GM23338 (cell line): ENCODE results near the gene PLEKHB1. TPM values are rescaled to one million over a fixed set of nuclear protein-coding genes. Genes with fewer than 3 reads are reported as not detected.

ENCODE experiments used
- ATAC-seq: fragments of 200-7000 bp; cut with Tn5 transposase; 3 replicates; pipeline ENCODE4 v1.9.1; 2020
- DNase-seq: peaks from one replicate; pipeline ENCODE4 v3.0.0-alpha.2; 2015; ENCODE audit warnings: low spot score
- H2AFZ ChIP-seq: fragments of 200-600 bp; sonication (generic); 2 replicates; pipeline ENCODE4 v1.8.0; 2016; ENCODE audit warnings: antibody characterized with exemption, mild to moderate bottlenecking, moderate library complexity
- H3F3A ChIP-seq: fragments of 200-600 bp; sonication (generic); replicated peaks from 2 replicates; pipeline ENCODE4 v1.8.0; 2017; ENCODE audit warnings: antibody characterized with exemption, mixed run types, low read depth
- H3K27ac ChIP-seq: fragments of 200-600 bp; sonication (generic); 2 replicates; pipeline ENCODE4 v1.6.1; 2016; ENCODE audit warnings: low read depth
- H3K27me3 ChIP-seq: fragments of 200-600 bp; sonication (generic); 2 replicates; pipeline ENCODE4 v1.8.0; 2016; ENCODE audit warnings: mild to moderate bottlenecking, mixed run types, moderate library complexity; ENCODE audit not compliant: insufficient read depth
- H3K36me3 ChIP-seq: fragments of 200-600 bp; sonication (generic); 2 replicates; pipeline ENCODE4 v1.8.0; 2016; ENCODE audit warnings: mild to moderate bottlenecking; ENCODE audit not compliant: insufficient read depth
- H3K4me1 ChIP-seq: fragments of 200-600 bp; sonication (generic); 2 replicates; pipeline ENCODE4 v1.8.0; 2016; ENCODE audit warnings: mild to moderate bottlenecking, moderate library complexity; ENCODE audit not compliant: insufficient read depth
- H3K4me2 ChIP-seq: fragments of 200-600 bp; sonication (generic); 2 replicates; pipeline ENCODE4 v1.7.1; 2017; ENCODE audit warnings: mixed run types
- H3K4me3 ChIP-seq: fragments of 200-600 bp; sonication (generic); 2 replicates; pipeline ENCODE4 v1.6.1; 2016; ENCODE audit warnings: mixed run types
- H3K79me2 ChIP-seq: fragments of 200-600 bp; sonication (generic); replicated peaks from 2 replicates; pipeline ENCODE4 v1.8.0; 2017; ENCODE audit warnings: mild to moderate bottlenecking; ENCODE audit not compliant: insufficient read depth
- H3K9me2 ChIP-seq: fragments of 200-600 bp; sonication (generic); 2 replicates; pipeline ENCODE4 v1.8.0; 2017; ENCODE audit not compliant: insufficient read depth
- H4K20me1 ChIP-seq: fragments of 200-600 bp; sonication (generic); replicated peaks from 2 replicates; pipeline ENCODE4 v1.8.0; 2017; ENCODE audit warnings: mild to moderate bottlenecking; ENCODE audit not compliant: insufficient read depth
- H3K27ac Mint-ChIP-seq: 2 replicates; pipeline ENCODE4 v1.8.0; 2020; ENCODE audit warnings: inconsistent platforms, mild to moderate bottlenecking, moderate library complexity, mixed read lengths
- H3K27me3 Mint-ChIP-seq: 3 replicates; pipeline ENCODE4 v1.8.0; 2022; ENCODE audit warnings: low read depth, mild to moderate bottlenecking, moderate library complexity, mixed read lengths, inconsistent platforms; ENCODE audit not compliant: insufficient read depth, poor library complexity
- H3K36me3 Mint-ChIP-seq: 3 replicates; pipeline ENCODE4 v1.8.0; 2021; ENCODE audit warnings: low read depth, mild to moderate bottlenecking, inconsistent platforms, moderate library complexity, mixed read lengths
- H3K4me1 Mint-ChIP-seq: 3 replicates; pipeline ENCODE4 v1.8.0; 2020; ENCODE audit warnings: mild to moderate bottlenecking, inconsistent platforms, mixed read lengths
- H3K4me3 Mint-ChIP-seq: 3 replicates; pipeline ENCODE4 v1.8.0; 2021; ENCODE audit warnings: moderate library complexity, mild to moderate bottlenecking, inconsistent platforms, mixed read lengths
- H3K9me3 Mint-ChIP-seq: 3 replicates; pipeline ENCODE4 v1.8.0; 2020; ENCODE audit warnings: moderate library complexity, mild to moderate bottlenecking, inconsistent platforms, mixed read lengths
- CREB1 ChIP-seq: fragments of 250-450 bp; sonication (Bioruptor Pico); IDR thresholded peaks from 2 replicates; pipeline ENCODE4 v1.5.0; 2020; ENCODE audit warnings: low read depth, mild to moderate bottlenecking, moderate library complexity
- NANOG ChIP-seq: IDR thresholded peaks from 2 replicates; pipeline ENCODE4 v1.6.1; 2016; ENCODE audit warnings: antibody characterized with exemption, borderline replicate concordance
- POLR2AphosphoS5 ChIP-seq: IDR thresholded peaks from 2 replicates; pipeline ENCODE4 v1.6.1; 2016; ENCODE audit warnings: antibody characterized with exemption, low read depth
- ZNF114 ChIP-seq: fragments of 250-450 bp; sonication (Bioruptor Pico); IDR thresholded peaks from 2 replicates; pipeline ENCODE4 v1.5.0; 2020; ENCODE audit warnings: mild to moderate bottlenecking, moderate library complexity
- ZNF331 ChIP-seq: fragments of 250-450 bp; sonication (Bioruptor Pico); IDR thresholded peaks from 2 replicates; pipeline ENCODE4 v1.5.0; 2020; ENCODE audit warnings: low read depth, mild to moderate bottlenecking, moderate library complexity
- polyA plus RNA-seq: library from polyadenylated mRNA; unstranded; fragments of >200 nt; fragmentation: Nextera tagmentation; extraction: Ambion mirVana; gene quantifications from 2 replicates; pipeline ENCODE4 v1.2.1, GENCODE V29; 2016
- total RNA-seq: library from RNA; depleted of rRNA; stranded (reverse); fragments of >200 nt; shearing (Covaris generic); gene quantifications from 2 replicates; pipeline ENCODE4 v1.2.3, GENCODE V29; 2014; rRNA removed
- TF ChIP-seq, protein P1 (sequence below), 2 experiments: fragments of 200-600 bp in 1 of 2; sonication (generic) in 1 of 2; conservative IDR thresholded peaks; 2 replicates each; pipeline versions ENCODE4 v1.5.1 to v1.6.1; 2016 to 2017; ENCODE audit warnings: antibody characterized with exemption in 2 of 2, low read depth in 2 of 2, mild to moderate bottlenecking in 2 of 2, moderate library complexity in 1 of 2
- TF ChIP-seq, protein P2 (sequence below): IDR thresholded peaks from one replicate; pipeline ENCODE4 v1.6.1; 2018; ENCODE audit warnings: antibody characterized with exemption; ENCODE audit not compliant: unreplicated experiment
- TF ChIP-seq, protein P3 (sequence below): IDR thresholded peaks from 2 replicates; pipeline ENCODE4 v1.6.1; 2016; ENCODE audit warnings: antibody characterized with exemption

Gene PLEKHB1
- total and polyA plus RNA-seq, 2 experiments from 2014 or later, result 20.1 to 20.8 TPM

DNA sequence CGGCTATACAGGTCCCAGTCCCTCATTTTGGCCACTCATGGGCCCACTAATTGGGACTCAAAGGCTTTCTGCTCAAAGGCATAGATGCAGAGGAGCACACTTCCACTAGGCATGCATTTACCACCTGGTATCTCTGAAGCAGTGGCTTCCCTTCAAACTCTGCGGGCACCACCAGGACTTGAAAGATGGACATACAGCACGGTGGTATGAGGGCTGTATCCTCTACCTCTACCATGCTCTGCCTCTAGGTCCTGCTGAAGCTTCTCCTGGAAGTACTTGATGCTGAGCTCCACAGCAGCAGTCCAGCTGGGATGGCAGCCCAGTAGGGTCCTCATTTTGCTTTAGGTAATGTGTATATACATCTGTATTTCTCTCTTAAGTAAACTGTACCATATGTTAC, 64.6 kb downstream of the PLEKHB1 start:
- H3K4me3 ChIP-seq, result no peak overlapping the region
- H4K20me1 ChIP-seq, result no peaks in the 10 kb centered on the region; the same call in none of the 2 replicates
- TF ChIP-seq NANOG (no peak), CREB1 (CRISPR knock-in tag) (no peak), POLR2AphosphoS5 (no peak), ZNF114 (CRISPR knock-in tag) (no peak), ZNF331 (CRISPR knock-in tag) (no peak)
- TF ChIP-seq, protein P1, sequence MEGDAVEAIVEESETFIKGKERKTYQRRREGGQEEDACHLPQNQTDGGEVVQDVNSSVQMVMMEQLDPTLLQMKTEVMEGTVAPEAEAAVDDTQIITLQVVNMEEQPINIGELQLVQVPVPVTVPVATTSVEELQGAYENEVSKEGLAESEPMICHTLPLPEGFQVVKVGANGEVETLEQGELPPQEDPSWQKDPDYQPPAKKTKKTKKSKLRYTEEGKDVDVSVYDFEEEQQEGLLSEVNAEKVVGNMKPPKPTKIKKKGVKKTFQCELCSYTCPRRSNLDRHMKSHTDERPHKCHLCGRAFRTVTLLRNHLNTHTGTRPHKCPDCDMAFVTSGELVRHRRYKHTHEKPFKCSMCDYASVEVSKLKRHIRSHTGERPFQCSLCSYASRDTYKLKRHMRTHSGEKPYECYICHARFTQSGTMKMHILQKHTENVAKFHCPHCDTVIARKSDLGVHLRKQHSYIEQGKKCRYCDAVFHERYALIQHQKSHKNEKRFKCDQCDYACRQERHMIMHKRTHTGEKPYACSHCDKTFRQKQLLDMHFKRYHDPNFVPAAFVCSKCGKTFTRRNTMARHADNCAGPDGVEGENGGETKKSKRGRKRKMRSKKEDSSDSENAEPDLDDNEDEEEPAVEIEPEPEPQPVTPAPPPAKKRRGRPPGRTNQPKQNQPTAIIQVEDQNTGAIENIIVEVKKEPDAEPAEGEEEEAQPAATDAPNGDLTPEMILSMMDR (conservative IDR thresholded peaks at IDR 0.05; ENCODE audit: low read depth in 2 of 2), result no peak
- TF ChIP-seq, protein P2, sequence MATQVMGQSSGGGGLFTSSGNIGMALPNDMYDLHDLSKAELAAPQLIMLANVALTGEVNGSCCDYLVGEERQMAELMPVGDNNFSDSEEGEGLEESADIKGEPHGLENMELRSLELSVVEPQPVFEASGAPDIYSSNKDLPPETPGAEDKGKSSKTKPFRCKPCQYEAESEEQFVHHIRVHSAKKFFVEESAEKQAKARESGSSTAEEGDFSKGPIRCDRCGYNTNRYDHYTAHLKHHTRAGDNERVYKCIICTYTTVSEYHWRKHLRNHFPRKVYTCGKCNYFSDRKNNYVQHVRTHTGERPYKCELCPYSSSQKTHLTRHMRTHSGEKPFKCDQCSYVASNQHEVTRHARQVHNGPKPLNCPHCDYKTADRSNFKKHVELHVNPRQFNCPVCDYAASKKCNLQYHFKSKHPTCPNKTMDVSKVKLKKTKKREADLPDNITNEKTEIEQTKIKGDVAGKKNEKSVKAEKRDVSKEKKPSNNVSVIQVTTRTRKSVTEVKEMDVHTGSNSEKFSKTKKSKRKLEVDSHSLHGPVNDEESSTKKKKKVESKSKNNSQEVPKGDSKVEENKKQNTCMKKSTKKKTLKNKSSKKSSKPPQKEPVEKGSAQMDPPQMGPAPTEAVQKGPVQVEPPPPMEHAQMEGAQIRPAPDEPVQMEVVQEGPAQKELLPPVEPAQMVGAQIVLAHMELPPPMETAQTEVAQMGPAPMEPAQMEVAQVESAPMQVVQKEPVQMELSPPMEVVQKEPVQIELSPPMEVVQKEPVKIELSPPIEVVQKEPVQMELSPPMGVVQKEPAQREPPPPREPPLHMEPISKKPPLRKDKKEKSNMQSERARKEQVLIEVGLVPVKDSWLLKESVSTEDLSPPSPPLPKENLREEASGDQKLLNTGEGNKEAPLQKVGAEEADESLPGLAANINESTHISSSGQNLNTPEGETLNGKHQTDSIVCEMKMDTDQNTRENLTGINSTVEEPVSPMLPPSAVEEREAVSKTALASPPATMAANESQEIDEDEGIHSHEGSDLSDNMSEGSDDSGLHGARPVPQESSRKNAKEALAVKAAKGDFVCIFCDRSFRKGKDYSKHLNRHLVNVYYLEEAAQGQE, result no peak
- TF ChIP-seq, protein P3, sequence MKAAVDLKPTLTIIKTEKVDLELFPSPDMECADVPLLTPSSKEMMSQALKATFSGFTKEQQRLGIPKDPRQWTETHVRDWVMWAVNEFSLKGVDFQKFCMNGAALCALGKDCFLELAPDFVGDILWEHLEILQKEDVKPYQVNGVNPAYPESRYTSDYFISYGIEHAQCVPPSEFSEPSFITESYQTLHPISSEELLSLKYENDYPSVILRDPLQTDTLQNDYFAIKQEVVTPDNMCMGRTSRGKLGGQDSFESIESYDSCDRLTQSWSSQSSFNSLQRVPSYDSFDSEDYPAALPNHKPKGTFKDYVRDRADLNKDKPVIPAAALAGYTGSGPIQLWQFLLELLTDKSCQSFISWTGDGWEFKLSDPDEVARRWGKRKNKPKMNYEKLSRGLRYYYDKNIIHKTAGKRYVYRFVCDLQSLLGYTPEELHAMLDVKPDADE, result no peak
- no peaks in the 10 kb centered on the region for H3K4me1 Mint-ChIP-seq
- peaks cover 10% of the 10 kb centered on the region; the same call in 2 of the 3 replicates for H3K36me3 Mint-ChIP-seq
- no peak overlapping the region for H2AFZ ChIP-seq
- no peak overlapping the region for H3K27ac Mint-ChIP-seq
- H3K4me3 Mint-ChIP-seq, result no peak overlapping the region
- H3K4me2 ChIP-seq, result no peak overlapping the region
- H3K36me3 ChIP-seq, result peaks cover 2% of the 10 kb centered on the region; the same call in 1 of the 2 replicates
- no peaks in the 10 kb centered on the region for H3K4me1 ChIP-seq
- H3K27me3 Mint-ChIP-seq, result peaks cover 2% of the 10 kb centered on the region
- no peaks in the 10 kb centered on the region for H3K79me2 ChIP-seq
- no peaks in the 10 kb centered on the region for H3F3A ChIP-seq
- ATAC-seq (no peak), DNase-seq (no peak)
- H3K27ac ChIP-seq, result no peak overlapping the region
- H3K9me3 Mint-ChIP-seq, result no peaks in the 10 kb centered on the region
- H3K9me2 ChIP-seq, result no peaks in the 10 kb centered on the region
- H3K27me3 ChIP-seq, result no peaks in the 10 kb centered on the region

Other genes starting within 250 kb of the PLEKHB1 start
- gene FAM168A, start 48.5 kb upstream of the PLEKHB1 start, total RNA-seq, result 17.9 and 20.3 TPM in 2 replicates
- gene FAM168A, start 48.5 kb upstream of the PLEKHB1 start, polyA plus RNA-seq, result 8.0 and 9.6 TPM in 2 replicates
- 107 and 127 TPM in 2 replicates for gene RAB6A, start 114.5 kb downstream of the PLEKHB1 start, total RNA-seq
- 42.3 and 61.1 TPM in 2 replicates for gene RAB6A, start 114.5 kb downstream of the PLEKHB1 start, polyA plus RNA-seq
- 24.1 and 54.1 TPM in 2 replicates for gene MRPL48, start 141.3 kb downstream of the PLEKHB1 start, total RNA-seq
- gene MRPL48, start 141.3 kb downstream of the PLEKHB1 start, polyA plus RNA-seq, result 101 and 103 TPM in 2 replicates
- gene COA4, start 230.3 kb downstream of the PLEKHB1 start, total RNA-seq, result 168 and 188 TPM in 2 replicates
- 166 and 174 TPM in 2 replicates for gene COA4, start 230.3 kb downstream of the PLEKHB1 start, polyA plus RNA-seq
- 13.6 and 16.1 TPM in 2 replicates for gene PAAF1, start 230.4 kb downstream of the PLEKHB1 start, total RNA-seq
- gene PAAF1, start 230.4 kb downstream of the PLEKHB1 start, polyA plus RNA-seq, result 17.7 and 18.1 TPM in 2 replicates